ENCODE data around the gene ADARB1. TPM values are rescaled to one million over a fixed set of nuclear protein-coding genes. Genes with fewer than 3 reads are reported as not detected.
"Not testable (repeated sequence)": the region's sequence is repeated elsewhere in the genome, so short reads cannot be mapped to it uniquely, and the experiment has no call there.

ADARB1 gene
- total and polyA plus RNA-seq, 2 experiments from 2014 or later: 16.0 to 17.3 TPM

DNA sequence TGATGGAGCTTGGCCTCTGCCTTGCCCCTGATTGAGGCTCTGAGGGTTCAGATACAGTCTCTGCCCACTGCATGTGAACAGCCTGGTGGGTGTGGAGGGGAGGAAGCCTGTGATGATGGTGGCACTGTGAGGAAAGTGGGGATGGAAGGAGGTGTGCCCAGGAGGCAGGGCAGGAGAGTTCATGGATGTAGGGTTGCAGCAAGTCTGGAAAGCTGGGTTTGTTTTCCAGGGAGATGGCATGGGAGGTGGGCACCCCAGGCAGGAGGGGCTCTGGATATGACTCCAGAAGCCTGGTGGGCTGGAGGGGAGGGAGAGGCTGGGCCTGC, 63.2 kb downstream of the ADARB1 start:
- no peak overlapping the region for H3K4me2 ChIP-seq
- no peaks in the 10 kb centered on the region for H3K36me3 ChIP-seq (replicated peaks; ENCODE audit: insufficient read depth, low read depth)
- TF ChIP-seq CTCF (IDR thresholded peaks at IDR 0.05; ENCODE audit: poor library complexity) (no peak), EZH2phosphoT487 (IDR thresholded peaks at IDR 0.05; ENCODE audit: low read depth, severe bottlenecking, unreplicated experiment) (no peak), EZH2 (IDR thresholded peaks at IDR 0.05; ENCODE audit: borderline replicate concordance) (no peak)
- no peaks in the 10 kb centered on the region for H3K9me2 ChIP-seq (replicated peaks; ENCODE audit: insufficient read depth)
- H3K4me1 ChIP-seq (ENCODE audit: insufficient read depth): peaks cover 3% of the 10 kb centered on the region
- H3K4me3 ChIP-seq: no peak overlapping the region
- no peaks in the 10 kb centered on the region for H3K27me3 ChIP-seq
- H3K27ac ChIP-seq: peak overlapping the region; percentile 96
- no peaks in the 10 kb centered on the region for H3K9me3 ChIP-seq (ENCODE audit: low read depth)
- DNase-seq (ENCODE audit: low spot score): no peak
- H3K79me2 ChIP-seq: no peaks in the 10 kb centered on the region
- H4K20me1 ChIP-seq (ENCODE audit: insufficient read depth, poor library complexity, severe bottlenecking): no peaks in the 10 kb centered on the region
- no peak overlapping the region for H2AFZ ChIP-seq

DNA sequence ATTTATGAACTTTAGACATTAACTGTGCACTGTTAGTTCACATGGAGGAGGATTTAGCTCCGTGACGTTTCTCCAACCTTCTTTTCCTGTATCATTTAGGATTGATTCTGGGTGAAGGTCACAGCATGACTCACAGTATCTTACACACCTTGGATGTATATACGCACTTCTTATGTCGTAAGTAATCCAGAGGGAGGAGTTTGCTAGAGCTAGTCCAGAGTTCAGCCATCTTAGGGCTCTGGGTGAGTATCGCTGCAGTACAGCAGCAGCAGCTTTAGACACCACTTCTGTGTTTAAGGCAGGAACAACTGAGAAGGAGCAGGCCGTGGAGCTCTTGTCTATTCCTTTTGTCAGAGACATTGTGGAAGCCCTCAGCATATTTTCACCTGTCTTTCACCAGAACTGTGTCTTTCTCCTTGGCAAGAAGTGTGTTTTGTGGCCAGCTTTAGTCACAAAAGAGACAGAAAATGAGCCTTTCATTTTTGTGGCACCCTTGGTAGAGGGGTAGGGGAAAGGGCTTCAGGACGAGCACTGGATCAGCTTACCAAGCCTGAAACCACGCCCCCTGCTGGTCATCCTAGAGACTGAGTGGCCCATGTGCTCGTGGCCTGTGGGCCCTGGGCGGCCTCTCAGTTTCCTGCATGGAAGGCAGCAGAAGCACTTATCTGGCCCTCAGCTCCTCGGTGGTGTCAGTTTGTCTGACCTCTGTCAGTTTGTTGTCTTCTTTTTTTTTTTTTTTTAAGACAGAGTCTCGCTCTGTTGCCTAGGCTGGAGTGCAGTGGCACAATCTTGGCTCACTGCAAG, 64.0 kb downstream of the ADARB1 start:
- H3K27me3 ChIP-seq: no peaks in the 10 kb centered on the region
- H4K20me1 ChIP-seq (ENCODE audit: insufficient read depth, poor library complexity, severe bottlenecking): no peaks in the 10 kb centered on the region
- peak overlapping the region; percentile 96 for H3K27ac ChIP-seq
- H3K36me3 ChIP-seq (replicated peaks; ENCODE audit: insufficient read depth, low read depth): no peaks in the 10 kb centered on the region
- H3K79me2 ChIP-seq: no peaks in the 10 kb centered on the region
- H3K9me3 ChIP-seq (ENCODE audit: low read depth): no peaks in the 10 kb centered on the region
- no peak overlapping the region for H3K4me2 ChIP-seq
- WGBS (ENCODE audit: low lambda C conversion rate, missing lambda C conversion rate): 58% methylated on average over 12 of the region's 12 CpGs
- no peak overlapping the region for H3K4me3 ChIP-seq
- peak; percentile 84 for DNase-seq (ENCODE audit: low spot score)
- peaks cover 3% of the 10 kb centered on the region for H3K4me1 ChIP-seq (ENCODE audit: insufficient read depth)
- no peak for TF ChIP-seq EZH2 (IDR thresholded peaks at IDR 0.05; ENCODE audit: borderline replicate concordance)
- TF ChIP-seq EZH2phosphoT487 (IDR thresholded peaks at IDR 0.05; ENCODE audit: low read depth, severe bottlenecking, unreplicated experiment): no peak
- peak; percentile 66 for TF ChIP-seq CTCF (IDR thresholded peaks at IDR 0.05; ENCODE audit: poor library complexity)
- H2AFZ ChIP-seq: no peak overlapping the region
- H3K9me2 ChIP-seq (replicated peaks; ENCODE audit: insufficient read depth): no peaks in the 10 kb centered on the region

DNA sequence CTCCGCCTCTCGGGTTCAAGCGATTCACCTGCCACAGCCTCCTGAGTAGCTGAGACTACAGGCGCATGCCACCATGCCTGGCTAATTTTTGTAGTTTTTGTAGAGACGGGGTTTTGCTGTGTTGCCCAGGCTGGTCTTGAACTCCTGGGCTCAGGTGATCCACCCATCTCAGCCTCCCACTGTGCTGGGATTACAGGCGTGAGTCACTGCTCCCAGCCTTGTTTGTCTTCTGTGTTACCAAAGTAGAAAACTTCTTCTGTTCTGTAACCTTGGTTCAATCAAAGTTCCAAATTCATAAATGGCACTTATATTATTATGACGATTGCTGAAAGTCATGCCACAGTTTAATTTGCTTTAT, 64.6 kb downstream of the ADARB1 start:
- H3K27me3 ChIP-seq; H4K20me1 ChIP-seq (ENCODE audit: insufficient read depth, poor library complexity, severe bottlenecking); H3K4me3 ChIP-seq; H3K9me2 ChIP-seq (replicated peaks; ENCODE audit: insufficient read depth); H2AFZ ChIP-seq; H3K79me2 ChIP-seq; H3K36me3 ChIP-seq (replicated peaks; ENCODE audit: insufficient read depth, low read depth); H3K9me3 ChIP-seq (ENCODE audit: low read depth); H3K4me2 ChIP-seq; DNase-seq (ENCODE audit: low spot score); H3K4me1 ChIP-seq (ENCODE audit: insufficient read depth): not testable (repeated sequence)
- WGBS (ENCODE audit: low lambda C conversion rate, missing lambda C conversion rate): over 99% methylated on average over 7 of the region's 7 CpGs
- H3K27ac ChIP-seq: peak overlapping the region; percentile 96

DNA sequence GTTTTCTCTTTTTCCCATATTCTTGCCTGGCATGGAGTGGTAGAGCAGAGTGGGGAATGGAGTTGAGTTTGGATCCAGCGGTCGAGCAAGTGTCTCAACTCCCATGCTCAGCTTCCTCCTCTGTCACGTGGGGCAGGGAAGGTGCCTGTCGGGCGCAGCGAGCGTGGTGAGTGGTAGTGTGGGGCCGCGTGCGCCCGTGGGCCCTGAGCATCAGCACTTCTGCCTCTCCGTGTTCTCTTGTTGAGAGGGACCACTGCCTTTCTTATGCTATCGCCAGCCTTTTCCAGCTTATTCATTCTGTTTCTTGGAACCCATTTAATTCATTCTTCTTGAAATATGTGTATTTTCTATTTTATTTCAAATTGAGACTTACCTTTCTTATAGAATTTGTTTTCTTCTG, 65.1 kb downstream of the ADARB1 start:
- no peak overlapping the region for H2AFZ ChIP-seq
- H3K36me3 ChIP-seq (replicated peaks; ENCODE audit: insufficient read depth, low read depth): no peaks in the 10 kb centered on the region
- no peaks in the 10 kb centered on the region for H3K79me2 ChIP-seq
- H3K27me3 ChIP-seq: no peaks in the 10 kb centered on the region
- H4K20me1 ChIP-seq (ENCODE audit: insufficient read depth, poor library complexity, severe bottlenecking): no peaks in the 10 kb centered on the region
- H3K27ac ChIP-seq: no peak overlapping the region
- H3K9me3 ChIP-seq (ENCODE audit: low read depth): no peaks in the 10 kb centered on the region
- H3K4me2 ChIP-seq: no peak overlapping the region
- no peaks in the 10 kb centered on the region for H3K9me2 ChIP-seq (replicated peaks; ENCODE audit: insufficient read depth)
- H3K4me1 ChIP-seq (ENCODE audit: insufficient read depth): peaks cover 3% of the 10 kb centered on the region
- H3K4me3 ChIP-seq: no peak overlapping the region
- no peak for TF ChIP-seq EZH2 (IDR thresholded peaks at IDR 0.05; ENCODE audit: borderline replicate concordance)
- no peak for TF ChIP-seq EZH2phosphoT487 (IDR thresholded peaks at IDR 0.05; ENCODE audit: low read depth, severe bottlenecking, unreplicated experiment)
- no peak for TF ChIP-seq CTCF (IDR thresholded peaks at IDR 0.05; ENCODE audit: poor library complexity)
- 97% methylated on average over 13 of the region's 13 CpGs for WGBS (ENCODE audit: low lambda C conversion rate, missing lambda C conversion rate)
- DNase-seq (ENCODE audit: low spot score): no peak
